Activated CD4-positive, alpha-beta memory T cell treated with anti-CD3 and anti-CD28 coated beads, Interleukin-2, amount 10 ng/mL, durations not matched to agents 7 days and 5 days (primary cell): Measurements from ENCODE around the gene MAD1L1. TPM values are rescaled to one million over a fixed set of nuclear protein-coding genes. Genes with fewer than 3 reads are reported as not detected.

Source experiments
- CTCF ChIA-PET: fragments of 350-600 bp; sonication (Branson Sonifier 250); formaldehyde crosslinking; loops from one replicate; lab custom pipeline; 2021; ENCODE audit warnings: antibody characterized with exemption, inconsistent platforms; lab: Charles Lee
- POLR2A ChIA-PET: fragments of 350-600 bp; sonication (Branson Sonifier 250); formaldehyde crosslinking; loops from one replicate; lab custom pipeline; 2021; ENCODE audit warnings: antibody characterized with exemption; lab: Charles Lee
- DNase-seq: peaks from one replicate; pipeline ENCODE4 v3.0.0-alpha.2; 2020
- H3K27ac Mint-ChIP-seq: one replicate; pipeline ENCODE4 v1.8.0; 2021; ENCODE audit warnings: mild to moderate bottlenecking, mixed read lengths
- H3K27me3 Mint-ChIP-seq: one replicate; pipeline ENCODE4 v1.8.0; 2021; ENCODE audit warnings: mixed read lengths
- H3K36me3 Mint-ChIP-seq: one replicate; pipeline ENCODE4 v1.8.0; 2021; ENCODE audit warnings: low read depth, mixed read lengths
- H3K4me1 Mint-ChIP-seq: one replicate; pipeline ENCODE4 v1.8.0; 2021; ENCODE audit warnings: mixed read lengths
- H3K4me3 Mint-ChIP-seq: one replicate; pipeline ENCODE4 v1.8.0; 2021; ENCODE audit warnings: mild to moderate bottlenecking, mixed read lengths
- H3K9me3 Mint-ChIP-seq: one replicate; pipeline ENCODE4 v1.8.0; 2021; ENCODE audit warnings: mixed read lengths
- total RNA-seq, 2 experiments: library from RNA; stranded (reverse); gene quantifications; one replicate each; pipeline ENCODE4 v1.2.3, GENCODE V29; 2021

MAD1L1 gene
- total RNA-seq, 2 experiments from 2014 or later: 120 to 136 TPM

GRCh38 chr7:1859266-1860035 is 373.3 kb downstream of the MAD1L1 start:
- Mint-ChIP-seq H3K4me3 (no peak overlapping the region), H3K27ac (no peak overlapping the region), H3K27me3 (no peaks in the 10 kb centered on the region), H3K9me3 (no peaks in the 10 kb centered on the region), H3K36me3 (peaks cover 12% of the 10 kb centered on the region), H3K4me1 (peaks cover 13% of the 10 kb centered on the region)
- no peak for DNase-seq
- POLR2A ChIA-PET: no interaction called here
- CTCF ChIA-PET: no interaction called here

- H3K4me3 Mint-ChIP-seq: no peak overlapping the region
- ChIA-PET CTCF (no interaction called here), POLR2A (no interaction called here)
- no peaks in the 10 kb centered on the region for H3K27me3 Mint-ChIP-seq
- H3K27ac Mint-ChIP-seq: no peak overlapping the region
- peaks cover 13% of the 10 kb centered on the region for H3K36me3 Mint-ChIP-seq
- H3K9me3 Mint-ChIP-seq: no peaks in the 10 kb centered on the region
- DNase-seq: no peak
- peaks cover 19% of the 10 kb centered on the region for H3K4me1 Mint-ChIP-seq
Observed at GRCh38 chr7:1858435-1859265, 374.1 kb downstream of the MAD1L1 start.

- ChIA-PET POLR2A (no interaction called here), CTCF (no interaction called here)
- H3K4me1 Mint-ChIP-seq: peaks cover 24% of the 10 kb centered on the region
- DNase-seq: no peak
- no peak overlapping the region for H3K4me3 Mint-ChIP-seq
- H3K27me3 Mint-ChIP-seq: no peaks in the 10 kb centered on the region
- peaks cover 13% of the 10 kb centered on the region for H3K36me3 Mint-ChIP-seq
- H3K27ac Mint-ChIP-seq: no peak overlapping the region
- no peaks in the 10 kb centered on the region for H3K9me3 Mint-ChIP-seq
Observed at GRCh38 chr7:1857487-1858421, 375.0 kb downstream of the MAD1L1 start.

GRCh38 chr7:1856888-1857441 is 375.8 kb downstream of the MAD1L1 start:
- Mint-ChIP-seq H3K4me3 (no peak overlapping the region), H3K4me1 (peaks cover 24% of the 10 kb centered on the region), H3K27ac (no peak overlapping the region), H3K27me3 (no peaks in the 10 kb centered on the region), H3K9me3 (no peaks in the 10 kb centered on the region), H3K36me3 (peaks cover 13% of the 10 kb centered on the region)
- POLR2A ChIA-PET: no interaction called here
- no peak for DNase-seq
- CTCF ChIA-PET: no interaction called here

GRCh38 chr7:1856161-1856887 is 376.4 kb downstream of the MAD1L1 start:
- Mint-ChIP-seq H3K4me1 (peaks cover 24% of the 10 kb centered on the region), H3K27ac (no peak overlapping the region), H3K4me3 (no peak overlapping the region), H3K27me3 (no peaks in the 10 kb centered on the region), H3K9me3 (no peaks in the 10 kb centered on the region), H3K36me3 (peaks cover 13% of the 10 kb centered on the region)
- POLR2A ChIA-PET: no interaction called here
- CTCF ChIA-PET: no interaction called here
- DNase-seq: no peak

GRCh38 chr7:1855725-1856160 is 377.0 kb downstream of the MAD1L1 start:
- ChIA-PET CTCF (no interaction called here), POLR2A (interaction anchor here (1.1 to 1.4 kb wide), 2 partner anchors 27 to 84 kb away, joined by 3 to 4 read pairs; no protein-coding TSS in a partner anchor)
- no peak for DNase-seq
- Mint-ChIP-seq H3K27ac (no peak overlapping the region), H3K27me3 (no peaks in the 10 kb centered on the region), H3K4me3 (no peak overlapping the region), H3K36me3 (peaks cover 13% of the 10 kb centered on the region), H3K9me3 (no peaks in the 10 kb centered on the region), H3K4me1 (peaks cover 24% of the 10 kb centered on the region)

GRCh38 chr7:1854866-1855724 is 377.6 kb downstream of the MAD1L1 start:
- Mint-ChIP-seq H3K36me3 (peaks cover 13% of the 10 kb centered on the region), H3K4me1 (peaks cover 24% of the 10 kb centered on the region), H3K9me3 (no peaks in the 10 kb centered on the region), H3K27ac (no peak overlapping the region), H3K27me3 (no peaks in the 10 kb centered on the region), H3K4me3 (no peak overlapping the region)
- DNase-seq: no peak
- ChIA-PET POLR2A (interaction anchor here (1.1 to 1.4 kb wide), 2 partner anchors 28 to 85 kb away, joined by 3 to 4 read pairs; no protein-coding TSS in a partner anchor), CTCF (no interaction called here)

- H3K4me1 Mint-ChIP-seq: peaks cover 24% of the 10 kb centered on the region
- H3K4me3 Mint-ChIP-seq: no peak overlapping the region
- DNase-seq: peak; percentile 55
- ChIA-PET CTCF (no interaction called here), POLR2A (interaction anchor here (1.1 to 1.4 kb wide), 2 partner anchors 28 to 85 kb away, joined by 3 to 4 read pairs; no protein-coding TSS in a partner anchor)
- H3K27ac Mint-ChIP-seq: peak overlapping the region; percentile 56
- H3K27me3 Mint-ChIP-seq: no peaks in the 10 kb centered on the region
- H3K36me3 Mint-ChIP-seq: peaks cover 13% of the 10 kb centered on the region
- no peaks in the 10 kb centered on the region for H3K9me3 Mint-ChIP-seq
Observed at GRCh38 chr7:1853986-1854865, 378.5 kb downstream of the MAD1L1 start.

GRCh38 chr7:1853431-1853985 is 379.2 kb downstream of the MAD1L1 start:
- POLR2A ChIA-PET: no interaction called here
- CTCF ChIA-PET: no interaction called here
- no peaks in the 10 kb centered on the region for H3K9me3 Mint-ChIP-seq
- no peaks in the 10 kb centered on the region for H3K27me3 Mint-ChIP-seq
- H3K4me1 Mint-ChIP-seq: peaks cover 24% of the 10 kb centered on the region
- no peak for DNase-seq
- peaks cover 13% of the 10 kb centered on the region for H3K36me3 Mint-ChIP-seq
- no peak overlapping the region for H3K4me3 Mint-ChIP-seq
- no peak overlapping the region for H3K27ac Mint-ChIP-seq

GRCh38 chr7:1852517-1853430 is 380.0 kb downstream of the MAD1L1 start:
- Mint-ChIP-seq H3K36me3 (peaks cover 13% of the 10 kb centered on the region), H3K9me3 (no peaks in the 10 kb centered on the region), H3K27ac (no peak overlapping the region), H3K27me3 (no peaks in the 10 kb centered on the region), H3K4me3 (no peak overlapping the region), H3K4me1 (peaks cover 24% of the 10 kb centered on the region)
- CTCF ChIA-PET: no interaction called here
- no peak for DNase-seq
- POLR2A ChIA-PET: no interaction called here
